PC-9 (cell line): Measurements from ENCODE around the gene PHF21B. TPM values are rescaled to one million over a fixed set of nuclear protein-coding genes. Genes with fewer than 3 reads are reported as not detected.

Experiments
- BruUV-seq: library from RNA; stranded (reverse); fragments of 400-500 nt; replicated peaks from 2 replicates; lab custom pipeline; 2021; lab: Mats Ljungman, UMichigan
- CTCF ChIA-PET: fragments of 300-600 bp; sonication (Branson Sonifier 250); formaldehyde crosslinking; loops from one replicate; lab custom pipeline; 2022; ENCODE audit warnings: antibody characterized with exemption; lab: Charles Lee
- POLR2A ChIA-PET: fragments of 300-600 bp; sonication (Branson Sonifier 250); formaldehyde crosslinking; loops from one replicate; lab custom pipeline; 2022; ENCODE audit warnings: antibody characterized with exemption; ENCODE audit not compliant: unreplicated experiment; lab: Charles Lee
- DNase-seq, 2 experiments: peaks; one replicate each; pipeline versions ENCODE4 v3.0.0 to v3.0.0-alpha.2; 2015 to 2022; ENCODE audit warnings: mixed read lengths in 1 of 2
- H2AFZ ChIP-seq: fragments of 200-600 bp; sonication (generic); 2 replicates; pipeline ENCODE4 v1.8.1; 2017; ENCODE audit warnings: antibody characterized with exemption
- H3F3A ChIP-seq: fragments of 200-600 bp; sonication (generic); 2 replicates; pipeline ENCODE4 v1.8.1; 2017; ENCODE audit warnings: antibody characterized with exemption, mild to moderate bottlenecking, low read depth; ENCODE audit not compliant: insufficient read depth
- H3K27ac ChIP-seq: fragments of 200-600 bp; sonication (generic); 2 replicates; pipeline ENCODE4 v1.6.1; 2016; ENCODE audit warnings: mixed run types
- H3K27me3 ChIP-seq: fragments of 200-600 bp; sonication (generic); 2 replicates; pipeline ENCODE4 v1.6.1; 2016; ENCODE audit warnings: low read depth, mixed run types; ENCODE audit not compliant: insufficient read depth
- H3K36me3 ChIP-seq: fragments of 200-600 bp; sonication (generic); 2 replicates; pipeline ENCODE4 v1.6.1; 2016; ENCODE audit warnings: low read depth, mixed run types
- H3K4me1 ChIP-seq: fragments of 200-600 bp; sonication (generic); replicated peaks from 2 replicates; pipeline ENCODE4 v1.6.1; 2016; ENCODE audit warnings: mixed run types; ENCODE audit not compliant: insufficient read depth
- H3K4me2 ChIP-seq: fragments of 200-600 bp; sonication (generic); 2 replicates; pipeline ENCODE4 v1.6.1; 2017; ENCODE audit warnings: mixed run types
- H3K4me3 ChIP-seq: fragments of 200-600 bp; sonication (generic); 2 replicates; pipeline ENCODE4 v1.6.1; 2016; ENCODE audit warnings: mixed run types
- H3K79me2 ChIP-seq: fragments of 200-600 bp; sonication (generic); 2 replicates; pipeline ENCODE4 v1.6.1; 2017; ENCODE audit warnings: low read depth, mixed run types
- H3K9me2 ChIP-seq: fragments of 200-600 bp; sonication (generic); 2 replicates; pipeline ENCODE4 v1.8.1; 2017; ENCODE audit warnings: mild to moderate bottlenecking; ENCODE audit not compliant: insufficient read depth
- H3K9me3 ChIP-seq: fragments of 200-600 bp; sonication (generic); 2 replicates; pipeline ENCODE4 v1.8.1; 2016; ENCODE audit warnings: low read depth; ENCODE audit not compliant: insufficient read depth
- H4K20me1 ChIP-seq: fragments of 200-600 bp; sonication (generic); 2 replicates; pipeline ENCODE4 v1.8.1; 2017; ENCODE audit not compliant: insufficient read depth
- EZH2 ChIP-seq: fragments of 200-600 bp; sonication (generic); IDR thresholded peaks from 2 replicates; pipeline ENCODE4 v1.8.0; 2017; ENCODE audit warnings: antibody characterized with exemption, low read depth
- intact Hi-C: fragments of 100-400 bp; cut with micrococcal nuclease; formaldehyde crosslinking; loops from one replicate; pipeline ENCODE4 v1.10.0; 2022; ENCODE audit not compliant: unreplicated experiment
- total RNA-seq: library from RNA; stranded (reverse); gene quantifications from 2 replicates; pipeline ENCODE4 v1.2.3, GENCODE V29; 2021
- TF ChIP-seq, protein P1 (sequence below): fragments of 200-600 bp; sonication (generic); conservative IDR thresholded peaks from 2 replicates; pipeline ENCODE4 v1.6.1; 2017; ENCODE audit warnings: mixed run types, antibody characterized with exemption, mild to moderate bottlenecking, moderate library complexity

PHF21B gene
- total RNA-seq, 1 experiment from 2014 or later, result not detected

DNA sequence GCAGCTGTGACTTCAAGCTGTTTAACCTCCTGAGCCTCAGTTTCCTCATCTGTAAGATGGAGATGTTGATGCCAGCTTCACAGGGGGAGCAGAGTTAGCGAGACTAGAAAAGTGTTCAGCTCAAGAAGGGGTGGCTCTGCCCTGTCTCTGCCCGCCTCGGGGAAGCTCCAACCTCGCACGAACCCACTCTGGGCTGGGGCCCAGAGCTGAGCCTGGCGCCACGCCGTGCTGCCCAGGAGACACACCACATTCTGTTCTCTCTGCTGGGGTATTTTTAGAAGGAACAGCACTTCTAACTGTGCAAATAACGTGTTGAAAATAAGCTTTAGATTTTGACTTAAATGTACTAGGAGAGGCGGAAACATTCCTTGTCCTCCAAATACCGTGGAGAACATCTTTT, 74.1 kb downstream of the PHF21B start:
- Histone ChIP-seq H3K4me2 (no peak overlapping the region), H3K27ac (no peak overlapping the region), H4K20me1 (no peaks in the 10 kb centered on the region; the same call in 1 of the 2 replicates), H3K9me3 (no peaks in the 10 kb centered on the region), H3K79me2 (no peaks in the 10 kb centered on the region), H2AFZ (no peak overlapping the region), H3F3A (no peaks in the 10 kb centered on the region), H3K4me1 (no peaks in the 10 kb centered on the region), H3K36me3 (no peaks in the 10 kb centered on the region), H3K9me2 (no peaks in the 10 kb centered on the region), H3K27me3 (peaks cover 98% of the 10 kb centered on the region), H3K4me3 (no peak overlapping the region)
- ChIA-PET CTCF (no interaction called here), POLR2A (interaction anchor here (0.6 kb wide), 1 partner anchor 162 kb away, joined by 5 read pairs; no protein-coding TSS in a partner anchor)
- no peak for DNase-seq
- TF ChIP-seq, protein P1, sequence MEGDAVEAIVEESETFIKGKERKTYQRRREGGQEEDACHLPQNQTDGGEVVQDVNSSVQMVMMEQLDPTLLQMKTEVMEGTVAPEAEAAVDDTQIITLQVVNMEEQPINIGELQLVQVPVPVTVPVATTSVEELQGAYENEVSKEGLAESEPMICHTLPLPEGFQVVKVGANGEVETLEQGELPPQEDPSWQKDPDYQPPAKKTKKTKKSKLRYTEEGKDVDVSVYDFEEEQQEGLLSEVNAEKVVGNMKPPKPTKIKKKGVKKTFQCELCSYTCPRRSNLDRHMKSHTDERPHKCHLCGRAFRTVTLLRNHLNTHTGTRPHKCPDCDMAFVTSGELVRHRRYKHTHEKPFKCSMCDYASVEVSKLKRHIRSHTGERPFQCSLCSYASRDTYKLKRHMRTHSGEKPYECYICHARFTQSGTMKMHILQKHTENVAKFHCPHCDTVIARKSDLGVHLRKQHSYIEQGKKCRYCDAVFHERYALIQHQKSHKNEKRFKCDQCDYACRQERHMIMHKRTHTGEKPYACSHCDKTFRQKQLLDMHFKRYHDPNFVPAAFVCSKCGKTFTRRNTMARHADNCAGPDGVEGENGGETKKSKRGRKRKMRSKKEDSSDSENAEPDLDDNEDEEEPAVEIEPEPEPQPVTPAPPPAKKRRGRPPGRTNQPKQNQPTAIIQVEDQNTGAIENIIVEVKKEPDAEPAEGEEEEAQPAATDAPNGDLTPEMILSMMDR, result no peak
- no peak for TF ChIP-seq EZH2
- no TSS peak for BruUV-seq
- intact Hi-C loops, result no loop called here

DNA sequence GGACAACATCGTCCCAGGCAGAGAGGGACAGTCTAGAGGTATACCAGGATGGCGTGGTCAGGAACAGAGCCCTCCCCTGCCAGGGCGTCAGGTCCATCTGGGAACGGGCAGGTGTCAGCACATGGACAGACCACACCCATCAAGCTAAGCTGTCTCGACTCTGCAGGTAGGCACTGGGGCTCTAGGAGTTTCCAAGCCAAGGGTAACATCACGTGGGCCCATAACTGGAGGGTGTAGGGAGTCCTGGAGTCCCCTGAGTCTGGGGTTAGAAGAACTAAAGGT, 75.4 kb downstream of the PHF21B start:
- H3K9me2 ChIP-seq, result no peaks in the 10 kb centered on the region
- intact Hi-C loops, result no loop called here
- H3K4me1 ChIP-seq, result no peaks in the 10 kb centered on the region
- H3K9me3 ChIP-seq, result no peaks in the 10 kb centered on the region
- no peak overlapping the region for H3K4me3 ChIP-seq
- H4K20me1 ChIP-seq, result no peaks in the 10 kb centered on the region; the same call in 1 of the 2 replicates
- no TSS peak for BruUV-seq
- H3K4me2 ChIP-seq, result no peak overlapping the region
- no peaks in the 10 kb centered on the region for H3K36me3 ChIP-seq
- ChIA-PET POLR2A (no interaction called here), CTCF (no interaction called here)
- no peaks in the 10 kb centered on the region for H3K79me2 ChIP-seq
- H3F3A ChIP-seq, result no peaks in the 10 kb centered on the region
- no peak overlapping the region for H2AFZ ChIP-seq
- no peak for TF ChIP-seq EZH2
- TF ChIP-seq, protein P1, result no peak
- DNase-seq, result no peak
- H3K27ac ChIP-seq, result no peak overlapping the region
- H3K27me3 ChIP-seq, result peaks cover 97% of the 10 kb centered on the region

DNA sequence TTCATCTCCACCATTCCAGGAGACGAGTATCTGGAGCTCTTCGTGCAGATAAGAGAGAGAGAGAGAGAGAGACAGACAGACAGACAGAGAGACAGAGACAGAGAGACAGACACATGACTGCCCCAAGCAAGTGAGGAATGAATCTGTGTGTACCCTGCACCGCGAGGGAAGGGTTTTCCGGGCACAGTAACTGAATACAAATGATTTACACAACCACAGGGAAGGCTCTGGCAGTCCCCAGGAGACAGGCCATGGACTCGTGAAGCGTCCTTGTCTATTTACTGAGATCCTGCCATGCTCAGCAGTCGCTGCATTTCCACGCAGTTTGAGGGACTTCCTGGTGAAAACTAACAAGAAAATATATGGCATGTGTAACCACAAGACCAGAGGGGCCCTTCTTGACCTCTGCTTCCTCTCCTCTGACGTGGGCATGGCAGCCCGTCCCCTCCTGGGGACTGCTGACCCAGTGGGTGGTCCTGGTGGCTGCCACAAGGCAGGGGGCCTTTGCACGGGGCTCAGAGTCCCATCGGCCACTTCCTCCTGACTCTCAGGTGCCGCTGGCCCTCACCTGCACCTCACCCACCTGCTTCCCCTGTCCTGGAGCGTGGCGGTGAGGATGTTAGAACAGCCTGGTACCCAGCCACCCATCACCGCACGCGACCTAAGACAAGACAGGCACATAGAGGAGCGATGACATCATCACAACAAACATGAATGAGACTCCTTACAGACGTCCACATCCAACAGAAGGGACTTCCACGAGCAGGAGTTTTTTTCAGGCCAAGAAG, 75.9 kb downstream of the PHF21B start:
- H3K9me3 ChIP-seq, result no peaks in the 10 kb centered on the region
- H4K20me1 ChIP-seq, result no peaks in the 10 kb centered on the region; the same call in 1 of the 2 replicates
- H3K9me2 ChIP-seq, result no peaks in the 10 kb centered on the region
- POLR2A ChIA-PET, result no interaction called here
- no peaks in the 10 kb centered on the region for H3K79me2 ChIP-seq
- no peaks in the 10 kb centered on the region for H3K4me1 ChIP-seq
- no peaks in the 10 kb centered on the region for H3K36me3 ChIP-seq
- intact Hi-C loops, result no loop called here
- H3K27me3 ChIP-seq, result peaks cover 97% of the 10 kb centered on the region
- no peak overlapping the region for H3K4me2 ChIP-seq
- H3K27ac ChIP-seq, result no peak overlapping the region
- DNase-seq, result no peak
- no peak for TF ChIP-seq EZH2
- TF ChIP-seq, protein P1, result no peak
- no peak overlapping the region for H3K4me3 ChIP-seq
- CTCF ChIA-PET, result no interaction called here
- H2AFZ ChIP-seq, result no peak overlapping the region
- BruUV-seq, result no TSS peak
- no peaks in the 10 kb centered on the region for H3F3A ChIP-seq
